ENCODE results near the gene SCN2B. TPM values are rescaled to one million over a fixed set of nuclear protein-coding genes. Genes with fewer than 3 reads are reported as not detected.

Gene SCN2B
- total RNA-seq, 2 donors from 2014 or later: 3.4 to 8.2 TPM

DNA sequence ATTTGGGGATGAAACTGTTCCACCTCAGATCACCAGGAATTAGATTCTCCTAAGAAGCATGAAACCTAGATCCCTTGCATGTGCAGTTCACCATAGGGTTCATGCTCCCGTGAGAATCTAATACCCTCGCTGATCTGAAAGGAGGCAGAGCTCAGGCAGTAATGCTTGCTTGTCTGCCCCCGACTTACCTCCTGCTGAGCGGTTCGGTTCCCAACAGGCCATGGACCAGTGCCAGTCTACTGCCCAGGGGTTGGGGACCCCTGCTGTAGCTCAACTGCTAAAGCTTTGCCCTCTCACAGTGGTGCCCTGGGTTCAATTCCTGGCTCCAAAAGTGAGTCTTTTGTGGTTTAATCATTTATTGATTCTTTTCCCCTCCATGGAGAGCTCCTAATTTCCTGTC lies 45.0 kb upstream of the SCN2B start:
- H3K4me3 ChIP-seq: no peak overlapping the region
- no peaks in the 10 kb centered on the region for H3K9me3 ChIP-seq
- H3K27me3 ChIP-seq: no peaks in the 10 kb centered on the region
- no peak for TF ChIP-seq CTCF (IDR thresholded peaks at IDR 0.05)
- no peak overlapping the region for H3K27ac ChIP-seq
- H3K36me3 ChIP-seq: no peaks in the 10 kb centered on the region
- DNase-seq (ENCODE audit: low spot score): no peak
- H3K4me1 ChIP-seq: no peaks in the 10 kb centered on the region

DNA sequence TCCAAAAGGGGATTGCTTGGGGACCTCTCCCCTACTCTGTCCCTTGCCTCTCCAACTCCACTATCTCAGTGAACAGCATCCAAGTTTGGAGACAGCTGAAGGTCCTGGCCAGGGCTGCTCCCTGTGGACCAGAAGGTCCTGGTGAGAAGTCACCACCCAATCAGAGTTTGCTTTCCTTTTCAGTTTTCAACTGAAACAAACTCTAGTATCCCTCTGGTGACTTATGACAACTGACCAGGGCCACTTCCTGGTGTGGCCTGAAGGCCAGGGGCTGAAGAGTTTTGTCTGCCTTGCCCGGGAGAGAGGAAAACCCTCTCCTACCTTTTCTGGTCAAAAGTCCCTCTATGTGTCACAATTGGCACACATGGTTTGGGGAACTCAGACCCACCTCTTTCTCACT lies 43.3 kb upstream of the SCN2B start:
- no peak overlapping the region for H3K4me3 ChIP-seq
- no peaks in the 10 kb centered on the region for H3K4me1 ChIP-seq
- H3K27ac ChIP-seq: no peak overlapping the region
- no peaks in the 10 kb centered on the region for H3K36me3 ChIP-seq
- TF ChIP-seq CTCF (IDR thresholded peaks at IDR 0.05): no peak
- no peaks in the 10 kb centered on the region for H3K9me3 ChIP-seq
- no peak for DNase-seq (ENCODE audit: low spot score)
- no peaks in the 10 kb centered on the region for H3K27me3 ChIP-seq

DNA sequence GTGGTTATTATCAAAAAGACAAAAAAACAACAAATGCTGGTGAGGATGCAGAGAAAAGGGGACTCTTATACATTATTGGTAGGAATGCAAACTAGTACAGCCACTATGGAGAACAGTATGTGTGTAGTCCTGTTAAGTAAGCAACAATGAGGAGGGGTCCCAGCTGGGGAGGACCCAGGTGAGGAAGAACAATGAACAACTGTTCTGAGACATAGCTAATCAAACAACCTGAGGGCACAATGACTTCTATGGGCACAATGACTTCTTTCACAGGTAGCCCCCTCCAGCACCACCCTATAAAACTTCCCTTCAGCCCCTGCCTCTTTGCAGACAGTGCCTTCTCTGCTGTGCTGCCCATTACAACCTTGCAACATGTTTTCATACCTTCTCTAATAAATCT lies 42.8 kb upstream of the SCN2B start:
- H3K4me3 ChIP-seq: no peak overlapping the region

GRCh38 chr11:118217575-118217974 lies 41.1 kb upstream of the SCN2B start:
- Histone ChIP-seq H3K36me3 (no peaks in the 10 kb centered on the region), H3K9me3 (no peaks in the 10 kb centered on the region), H3K4me1 (peaks cover 0 to 2% of the 10 kb centered on the region in 2 donors), H3K27me3 (no peaks in the 10 kb centered on the region), H3K4me3 (no peak overlapping the region), H3K27ac (no peak overlapping the region)
- TF ChIP-seq CTCF (IDR thresholded peaks at IDR 0.05): no peak
- DNase-seq (ENCODE audit: low spot score): no peak

More for the DNA sequence above, 42.8 kb upstream of the SCN2B start:
- Histone ChIP-seq H3K36me3 (no peaks in the 10 kb centered on the region), H3K27me3 (no peaks in the 10 kb centered on the region), H3K27ac (no peak overlapping the region), H3K4me1 (no peaks in the 10 kb centered on the region), H3K9me3 (no peaks in the 10 kb centered on the region)
- no peak for DNase-seq (ENCODE audit: low spot score)
- TF ChIP-seq CTCF (IDR thresholded peaks at IDR 0.05): no peak

GRCh38 chr11:118216621-118217481 lies 40.4 kb upstream of the SCN2B start:
- H3K27me3 ChIP-seq: no peaks in the 10 kb centered on the region

More at GRCh38 chr11:118216621-118217481, 40.4 kb upstream of the SCN2B start:
- Histone ChIP-seq H3K27ac (no peak overlapping the region), H3K36me3 (no peaks in the 10 kb centered on the region), H3K4me1 (peaks cover 0 to 9% of the 10 kb centered on the region in 2 donors), H3K4me3 (no peak overlapping the region), H3K9me3 (no peaks in the 10 kb centered on the region)
- no peak for DNase-seq (ENCODE audit: low spot score)
- TF ChIP-seq CTCF (IDR thresholded peaks at IDR 0.05): no peak

Measured in right atrium auricular region (tissue), 2 donors.